M059J (cell line): Measurements from ENCODE around the gene FTCD. TPM values are rescaled to one million over a fixed set of nuclear protein-coding genes. Genes with fewer than 3 reads are reported as not detected.
A peak's percentile ranks its signal among the peaks of the same experiment; 100 is the strongest.

ENCODE experiments used
- DNase-seq: peaks from one replicate; pipeline ENCODE4 v3.0.0-alpha.2; 2012; ENCODE audit warnings: low read depth
- total RNA-seq: library from RNA; depleted of rRNA; stranded (reverse); fragments of >200 nt; shearing (Covaris generic); gene quantifications from 2 replicates; pipeline ENCODE4 v1.2.3, GENCODE V29; 2014

The FTCD gene
- total RNA-seq, 1 experiment from 2014 or later, result not detected

DNA sequence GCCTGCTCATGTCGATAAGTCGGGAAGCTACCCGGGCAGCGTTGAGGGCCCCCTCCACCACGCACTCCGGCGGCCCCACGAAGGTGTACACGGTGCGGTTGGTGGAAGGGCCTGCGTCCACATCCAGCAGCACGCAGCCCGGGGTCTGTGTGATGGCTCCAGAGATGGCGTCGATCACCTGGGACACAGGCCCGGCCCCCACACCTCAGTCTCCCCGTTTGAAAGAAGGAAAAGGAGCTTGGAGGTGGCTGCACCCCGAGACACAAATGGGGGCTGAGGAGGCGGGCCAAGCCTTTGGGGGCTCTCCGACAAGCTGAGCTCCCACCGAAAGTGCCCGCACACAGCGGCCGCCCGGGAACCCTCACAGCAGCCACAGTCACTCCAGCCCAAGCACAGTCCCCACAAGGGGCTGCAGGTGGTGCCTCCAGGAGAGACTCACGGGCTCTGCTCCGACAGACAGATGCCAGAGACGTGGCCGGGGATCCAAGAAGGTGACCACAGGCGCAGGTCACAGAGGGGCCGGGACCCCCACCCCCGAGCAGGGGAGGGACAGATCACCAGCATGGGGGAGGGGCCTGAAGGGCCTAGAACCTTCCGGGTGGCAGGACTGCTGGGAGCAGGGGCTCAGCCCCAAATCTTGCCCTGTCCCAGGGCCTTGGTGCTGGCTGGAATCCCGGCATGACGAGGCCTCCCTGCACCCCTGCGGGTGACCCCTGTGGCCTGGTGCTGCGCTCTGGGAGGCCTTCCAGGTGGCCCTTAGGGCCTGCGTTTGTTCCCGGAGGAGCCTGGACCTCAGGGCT, 1.0 kb downstream of the FTCD start:
- no peak for DNase-seq

DNA sequence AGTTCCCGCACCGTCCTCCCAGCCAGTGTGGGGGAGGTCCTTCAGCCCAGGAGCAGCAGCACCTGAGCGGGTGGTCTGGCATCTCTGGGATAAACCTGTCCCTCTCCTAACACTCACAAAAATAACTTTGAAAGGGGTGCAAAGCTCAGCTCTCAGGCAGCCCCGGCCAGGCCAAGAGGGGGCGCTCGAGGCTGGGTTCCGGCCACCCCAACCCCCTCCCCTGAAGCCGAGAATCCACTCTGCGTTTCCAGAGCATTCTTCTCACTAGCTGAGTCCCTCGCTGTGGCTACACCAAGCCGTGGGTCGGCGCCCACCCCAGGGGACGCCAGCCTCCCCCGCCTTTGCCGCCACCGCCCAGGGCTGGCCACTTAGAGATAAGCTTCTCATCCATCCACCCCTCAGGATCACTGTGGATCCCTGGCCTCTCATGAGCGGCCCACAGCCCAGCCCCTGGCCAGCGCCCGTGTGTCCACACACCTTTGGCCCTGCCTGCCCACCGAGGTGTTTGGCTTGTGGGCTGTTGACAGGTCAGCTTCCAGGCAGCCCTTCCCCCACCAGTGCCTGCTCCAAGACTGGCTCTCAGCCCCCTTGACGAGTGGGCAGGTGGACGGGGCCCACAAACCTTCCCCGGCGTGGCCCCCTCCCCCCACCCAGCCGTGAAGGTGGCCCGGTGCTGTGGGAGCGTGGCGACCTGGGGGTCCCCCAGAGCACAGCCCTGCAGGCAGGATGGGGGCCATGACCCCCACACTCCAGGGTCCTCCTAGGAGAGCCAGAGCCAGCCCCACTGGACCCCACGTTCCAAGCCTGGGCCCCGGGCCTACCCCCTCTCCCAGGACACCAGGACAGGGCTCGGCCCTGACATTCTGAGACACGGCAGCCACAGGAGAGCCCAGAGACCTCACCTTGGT, 1.9 kb downstream of the FTCD start:
- DNase-seq, result peak; percentile 25

DNA sequence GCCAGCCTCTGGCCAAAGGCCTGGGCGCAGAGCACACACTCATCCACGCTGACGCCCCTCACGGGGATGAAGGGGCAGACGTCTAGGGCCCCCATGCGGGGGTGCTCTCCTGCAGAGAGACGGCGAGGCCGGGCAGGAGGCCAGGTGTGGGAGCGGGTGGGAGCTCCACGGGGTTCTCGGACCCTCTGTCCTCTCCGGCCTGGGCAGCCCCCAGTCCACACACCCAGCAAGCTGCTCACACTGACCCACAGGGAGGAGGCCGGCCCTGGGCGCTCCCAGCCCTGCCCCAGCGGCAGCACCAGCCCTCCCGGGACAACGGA, 2.5 kb downstream of the FTCD start:
- no peak for DNase-seq

DNA sequence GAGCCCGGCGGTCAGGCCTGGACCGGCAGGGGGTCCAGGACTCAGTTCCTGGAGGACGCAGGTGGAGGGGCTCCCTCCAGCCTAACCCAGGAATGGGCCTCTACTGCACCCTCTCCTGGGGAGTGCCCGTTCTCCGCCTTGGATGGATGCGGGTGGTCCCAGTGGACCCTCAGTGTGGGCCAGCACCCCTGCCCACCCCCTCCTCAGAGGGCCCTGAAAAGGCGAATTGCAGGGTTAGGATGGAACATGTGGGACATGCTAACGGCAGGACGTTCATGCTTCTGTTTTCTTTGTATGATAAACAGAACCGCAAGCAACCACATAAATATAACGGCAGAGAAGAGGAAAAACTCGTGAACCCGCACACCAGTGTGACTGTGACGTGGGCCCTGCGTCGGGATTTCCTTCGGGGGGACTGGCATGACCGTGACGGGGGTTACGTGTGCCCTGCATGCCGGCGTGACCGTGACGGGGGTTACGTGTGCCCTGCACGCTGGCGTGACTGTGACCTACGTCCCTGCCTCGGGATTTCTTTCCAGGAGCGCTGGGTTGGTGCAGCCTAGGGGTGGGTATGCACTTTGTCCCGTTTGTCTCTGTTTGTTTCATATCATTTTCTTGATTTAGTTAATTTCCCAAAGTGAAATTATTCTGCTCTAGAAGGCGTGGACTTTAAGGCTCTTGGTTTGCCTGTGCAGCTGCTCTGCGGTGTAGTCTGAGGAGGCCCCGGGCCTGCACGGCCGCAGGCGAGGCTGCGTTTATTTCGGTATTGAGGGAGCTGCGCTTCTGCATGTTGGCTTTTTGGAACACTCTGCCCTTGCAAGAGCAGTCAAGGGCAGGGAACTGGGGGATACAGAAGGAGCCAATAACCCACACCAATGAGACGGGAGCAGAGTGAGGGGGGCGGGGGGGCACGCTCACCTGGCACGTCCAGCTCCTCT, 3.1 kb downstream of the FTCD start:
- DNase-seq, result no peak

DNA sequence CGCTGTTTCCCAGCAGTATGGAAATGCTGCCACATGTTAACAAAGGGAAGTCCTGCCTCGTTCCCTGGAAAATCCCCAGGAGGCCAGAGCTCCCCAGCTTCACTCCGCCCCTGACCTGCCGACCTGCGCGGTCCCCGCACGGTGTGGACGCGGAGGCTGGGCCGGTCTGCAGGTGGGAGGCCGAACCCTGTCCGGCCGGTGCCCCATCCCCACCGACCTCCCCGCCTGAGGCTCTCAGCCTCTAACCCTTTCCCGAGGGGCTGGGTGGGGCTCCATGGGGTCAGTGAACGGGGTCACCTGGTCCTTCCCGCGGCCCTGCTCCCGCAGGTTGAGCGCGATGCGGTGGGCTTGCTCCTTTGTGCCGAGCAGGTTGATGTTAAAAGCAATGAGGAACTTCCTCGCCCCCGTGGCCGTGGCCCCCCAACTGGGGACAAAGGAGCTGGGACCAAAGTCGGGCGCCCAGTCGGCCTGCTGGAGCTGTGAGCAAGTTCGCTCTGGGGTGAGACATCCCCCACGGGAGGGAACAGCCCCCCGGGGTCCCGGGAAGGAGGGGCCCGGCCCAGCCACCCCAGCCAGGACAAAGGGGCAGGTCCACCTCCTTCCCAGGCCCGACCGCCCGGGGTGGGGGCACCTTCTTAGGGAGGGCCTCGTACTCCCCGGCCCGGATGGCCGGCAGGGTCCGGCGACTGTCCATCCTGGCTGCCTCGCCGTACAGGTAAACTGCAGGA, 4.0 kb downstream of the FTCD start:
- no peak for DNase-seq

DNA sequence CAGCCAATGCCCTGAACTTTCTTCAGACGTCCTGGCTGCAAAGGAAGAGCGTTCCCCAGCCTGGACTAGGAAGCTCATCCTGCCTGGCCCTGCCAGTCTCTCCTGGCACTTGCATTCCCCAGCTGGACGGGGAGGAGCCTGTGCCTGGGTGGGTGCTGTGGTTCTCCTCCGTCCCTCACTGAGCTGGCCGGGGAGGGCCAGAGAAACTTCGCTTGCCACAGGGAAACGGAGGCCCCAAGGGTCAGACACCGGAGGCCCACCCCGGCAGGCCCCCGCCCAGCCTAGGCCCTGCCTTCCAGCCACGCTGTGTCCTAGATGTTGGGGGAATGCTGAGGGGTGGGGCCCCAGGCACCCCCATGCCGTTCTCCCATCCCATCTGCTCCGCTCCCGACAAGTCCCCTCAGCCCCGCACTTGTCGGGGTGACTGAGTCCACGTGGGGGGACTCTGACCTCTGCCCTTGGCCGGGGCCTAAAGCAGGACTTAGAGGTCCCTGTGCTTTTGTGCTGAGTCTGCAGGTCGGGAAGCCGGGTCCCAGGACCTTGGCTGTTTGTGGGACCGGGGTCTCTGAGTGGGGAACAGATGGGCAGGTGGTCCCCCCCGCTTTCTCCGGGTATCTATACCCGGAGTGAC, 4.8 kb downstream of the FTCD start:
- DNase-seq, result no peak

DNA sequence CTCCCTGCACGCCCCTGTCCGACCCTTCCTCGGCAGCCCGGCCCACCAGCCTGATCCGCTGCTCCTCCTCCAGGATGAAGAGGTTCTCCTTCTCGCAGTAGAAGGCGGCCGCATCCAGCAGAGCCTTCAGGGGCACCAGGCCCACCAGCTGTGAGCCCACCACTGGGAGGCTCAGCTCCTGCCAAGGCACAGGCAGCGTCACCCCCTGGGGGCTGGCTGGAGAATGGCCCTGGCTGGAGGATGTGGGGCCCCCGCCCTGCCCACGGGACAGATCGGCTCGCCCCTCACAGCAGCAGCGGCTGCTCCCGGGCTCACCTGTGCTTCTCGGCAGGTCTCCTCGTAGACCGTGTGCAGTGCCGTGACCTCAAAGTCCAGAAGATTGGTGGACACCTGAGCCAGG, 5.3 kb downstream of the FTCD start:
- DNase-seq, result no peak

DNA sequence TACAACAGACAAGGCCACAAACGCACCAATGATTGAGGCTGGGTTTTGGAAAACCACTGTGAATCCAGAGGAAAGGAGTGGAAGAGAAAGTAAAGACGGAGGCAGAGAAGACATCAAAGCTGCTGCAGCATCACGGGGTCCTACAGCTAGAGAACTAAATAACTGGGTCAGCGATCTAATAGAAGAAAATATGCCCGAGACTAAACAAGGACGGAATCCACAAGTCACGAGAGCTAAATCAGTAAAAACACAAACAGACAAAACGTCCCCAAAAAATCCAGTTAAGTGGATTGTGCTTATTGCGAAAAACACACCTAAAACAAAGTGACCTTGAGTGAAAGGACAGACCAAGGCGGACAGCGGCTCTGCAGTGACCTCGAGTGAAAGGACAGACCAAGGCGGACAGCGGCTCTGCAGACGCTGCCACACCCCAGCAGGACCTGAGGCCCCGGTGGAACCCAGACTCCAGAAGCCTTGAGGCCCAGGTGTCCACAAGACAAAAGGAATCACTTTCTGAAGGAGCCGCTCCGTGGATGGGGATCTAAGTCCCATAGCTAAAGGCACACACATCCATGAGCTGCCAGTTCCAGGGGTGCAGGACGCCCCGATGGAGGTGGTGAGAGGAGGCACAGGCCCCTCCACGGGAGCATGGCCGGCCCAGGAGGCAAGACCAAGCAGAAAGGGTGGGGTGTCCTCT, 6.0 kb downstream of the FTCD start:
- DNase-seq, result no peak

DNA sequence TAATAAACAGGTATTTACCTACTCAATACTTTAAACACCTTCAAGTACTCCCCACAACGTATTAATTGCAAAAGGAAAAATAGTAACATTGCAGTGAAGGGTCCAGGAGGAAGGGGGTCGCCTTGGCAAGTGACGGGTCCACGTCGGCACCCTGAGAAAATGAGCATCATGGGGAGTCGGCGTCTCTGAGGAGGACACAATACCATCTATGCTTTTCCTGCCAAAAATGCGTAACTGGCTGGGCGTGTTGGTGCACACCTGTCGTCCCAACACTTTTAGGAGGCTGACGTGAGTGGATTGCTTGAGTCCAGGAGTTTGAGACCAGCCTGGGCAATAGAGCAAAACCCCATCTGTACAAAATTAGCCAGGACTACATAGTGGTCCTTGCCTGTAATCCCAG, 7.3 kb downstream of the FTCD start:
- no peak for DNase-seq

DNA sequence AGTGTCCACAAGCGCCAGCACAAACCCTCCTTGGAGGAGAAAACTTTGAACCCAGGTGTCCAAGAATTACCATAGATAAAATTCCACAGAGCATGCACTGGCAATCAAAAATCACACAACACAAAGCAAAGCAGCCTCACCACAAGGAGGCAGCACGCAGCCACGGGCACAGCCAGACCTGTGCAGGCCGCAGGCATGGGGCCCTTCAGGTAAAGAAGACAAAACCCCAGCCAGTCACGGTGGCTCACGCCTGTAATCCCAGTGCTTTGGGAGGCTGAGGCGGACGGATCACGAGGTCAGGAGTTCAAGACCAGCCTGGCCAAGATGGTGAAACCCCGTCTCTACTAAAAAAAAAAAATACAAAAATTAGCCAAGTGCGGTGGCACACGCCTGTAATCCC, 8.0 kb downstream of the FTCD start:
- DNase-seq, result peak; percentile 61

DNA sequence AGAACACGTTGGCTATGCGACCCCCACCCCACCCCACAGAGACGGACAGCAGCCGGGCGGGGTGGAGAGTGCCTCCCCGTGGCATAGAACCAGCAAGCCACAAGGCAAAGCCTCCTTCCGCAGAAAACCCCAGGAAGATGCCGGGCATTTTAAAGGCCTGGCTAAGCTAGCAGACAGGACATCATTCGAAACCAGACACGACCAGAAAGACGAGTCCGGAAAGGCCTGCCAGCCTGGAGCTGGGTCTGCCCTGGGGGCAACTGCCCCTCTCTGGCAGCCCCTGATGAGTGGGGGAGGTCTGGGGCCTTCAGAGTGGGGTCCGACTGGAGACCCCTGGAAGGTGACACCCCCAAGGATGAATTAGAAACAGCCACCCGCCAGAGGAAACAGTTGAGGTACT, 8.5 kb downstream of the FTCD start:
- no peak for DNase-seq

DNA sequence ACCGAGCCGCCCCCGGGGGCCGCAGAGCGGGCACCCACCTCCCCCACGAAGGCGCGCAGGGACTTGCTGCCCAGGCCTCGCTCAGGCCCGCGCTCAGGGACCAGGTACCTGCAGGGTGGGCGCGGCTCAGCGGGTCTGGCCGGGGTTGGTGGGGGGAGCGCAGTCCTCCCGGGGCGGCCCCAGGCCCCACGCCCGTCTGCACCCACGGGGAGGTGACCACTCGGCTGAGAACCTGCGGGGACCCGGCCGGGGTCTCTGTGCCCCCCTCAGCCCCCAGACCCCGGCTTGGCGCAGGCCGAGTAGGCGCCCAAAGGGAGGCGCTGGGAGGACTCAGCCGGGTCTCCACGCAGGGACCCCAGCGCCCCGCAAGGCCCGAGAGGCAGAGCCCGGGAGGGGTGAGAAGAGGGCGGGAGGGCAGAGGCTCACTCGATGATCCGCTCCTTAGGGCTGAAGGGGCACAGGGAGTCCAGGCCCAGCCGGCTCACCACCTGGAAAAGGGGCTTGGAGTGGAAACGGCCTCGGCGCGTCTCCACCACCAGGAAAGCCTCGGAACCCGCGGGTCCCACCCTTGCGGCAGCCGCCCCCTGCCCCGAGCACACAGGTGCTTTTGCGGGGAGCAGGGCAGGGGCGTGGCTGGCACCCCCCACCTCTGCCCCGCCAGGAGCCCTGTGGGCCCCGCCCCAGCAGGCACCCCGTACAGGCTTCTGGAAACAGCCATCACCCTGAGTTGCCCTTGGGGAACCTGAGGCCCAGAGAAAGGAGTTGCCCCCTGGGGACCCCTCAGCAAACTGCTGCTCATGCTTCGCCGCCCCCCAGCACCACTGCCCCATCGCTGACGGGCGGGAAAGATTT, 9.3 kb downstream of the FTCD start:
- DNase-seq, result no peak

DNA sequence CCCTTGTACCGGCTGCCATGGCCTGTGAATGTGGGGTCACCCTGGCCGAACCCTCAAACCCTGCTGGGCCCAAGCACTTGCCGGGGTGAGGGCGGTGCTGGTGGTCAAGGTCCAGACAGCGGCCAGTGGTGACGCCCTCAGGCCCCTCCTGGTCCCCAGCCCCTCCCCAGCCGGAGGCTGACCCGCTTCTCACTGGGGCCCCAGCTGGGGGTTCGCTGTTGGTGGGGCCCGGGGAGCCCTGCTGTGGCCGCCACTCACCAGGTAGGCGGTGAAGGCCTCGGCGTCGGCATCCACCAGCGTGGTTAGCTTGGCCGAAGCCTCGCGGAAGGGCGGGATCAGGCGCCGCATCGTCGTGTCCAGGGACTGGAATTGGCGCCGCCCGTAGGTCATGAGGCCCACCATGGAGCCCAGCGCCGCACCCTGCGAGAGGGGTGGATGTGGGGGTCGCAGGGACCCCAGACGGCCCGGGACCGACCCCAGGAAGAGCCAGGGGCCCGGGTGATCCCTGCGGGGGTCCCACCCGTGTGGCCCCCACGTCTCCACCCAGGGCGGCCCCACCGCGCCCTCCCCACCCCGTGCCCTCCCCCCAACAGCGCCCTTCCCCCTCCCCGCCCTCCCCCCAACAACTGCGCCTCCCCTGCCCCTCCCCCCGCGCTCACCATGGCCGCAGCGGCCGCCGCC, 10.1 kb downstream of the FTCD start:
- DNase-seq, result no peak

DNA sequence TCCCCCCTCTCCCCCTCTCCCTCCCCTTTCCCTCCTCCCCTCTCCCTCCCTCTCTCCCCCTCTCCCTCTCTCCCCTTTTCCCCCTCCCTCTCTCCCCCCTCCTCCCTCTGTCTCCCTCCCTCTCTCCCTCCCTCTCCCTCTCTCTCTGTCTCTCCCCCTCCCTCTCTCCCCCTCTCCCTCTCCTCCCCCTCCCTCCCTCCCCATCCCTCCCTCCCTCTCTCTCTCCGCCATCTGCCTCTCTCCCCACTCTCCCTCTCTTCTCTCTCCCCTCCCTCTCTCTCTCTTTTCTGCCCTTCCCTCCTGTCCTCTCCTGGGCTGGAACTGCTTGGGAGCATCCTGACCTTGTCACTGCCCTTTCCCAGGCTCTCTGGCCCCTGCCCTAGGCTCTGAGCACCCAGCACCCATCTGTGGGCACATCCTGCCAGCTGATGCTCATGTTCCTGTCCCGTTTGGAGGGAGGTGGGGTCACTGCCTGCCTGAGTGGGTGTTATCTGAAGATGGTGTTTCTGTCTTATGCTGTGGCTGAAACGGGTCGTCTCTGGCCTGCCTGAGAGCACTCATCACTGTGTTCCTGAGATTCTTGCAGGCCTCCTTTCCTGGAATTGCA, 10.8 kb downstream of the FTCD start:
- no peak for DNase-seq

DNA sequence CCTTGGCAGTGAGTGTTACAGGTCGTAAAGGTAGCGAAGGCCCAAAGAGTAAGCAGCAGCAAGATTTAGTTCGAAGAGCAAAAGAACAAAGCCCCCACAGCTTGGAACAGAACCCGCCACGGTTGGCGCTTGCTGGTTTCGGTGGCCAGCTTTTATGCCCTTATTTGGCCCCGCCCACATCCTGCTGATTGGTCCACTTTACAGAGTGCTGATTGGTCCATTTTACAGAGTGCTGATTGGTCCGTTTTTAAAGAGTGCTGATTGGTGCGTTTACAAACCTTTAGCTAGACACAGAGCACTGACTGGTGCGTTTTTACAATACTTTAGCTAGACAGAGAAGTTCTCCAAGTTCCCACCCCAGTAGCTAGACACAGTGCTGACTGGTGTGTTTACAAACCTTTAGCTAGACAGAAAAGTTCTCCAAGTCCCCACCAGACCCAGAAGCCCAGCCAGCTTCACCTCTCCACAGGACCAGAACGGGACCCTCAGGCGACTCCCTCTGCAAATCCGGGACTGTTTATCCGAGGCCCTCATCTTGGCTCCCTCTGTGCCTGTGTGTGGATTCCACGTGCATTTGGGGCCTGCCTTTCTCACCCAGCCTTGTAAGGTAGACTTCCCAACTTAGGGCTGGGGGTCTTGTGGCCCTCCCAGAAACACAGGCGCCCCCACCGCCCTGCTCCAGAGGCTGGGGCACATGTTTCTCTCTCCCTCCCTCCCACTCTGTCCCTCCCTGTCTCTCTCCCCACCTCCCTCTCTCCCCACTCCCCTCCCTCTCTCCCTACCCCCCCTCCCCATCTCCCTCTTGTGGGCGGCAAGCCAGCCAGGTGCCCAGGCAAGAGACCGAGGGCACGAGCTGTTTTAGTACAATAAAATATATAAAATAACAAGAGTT, 12.6 kb downstream of the FTCD start:
- DNase-seq, result no peak

DNA sequence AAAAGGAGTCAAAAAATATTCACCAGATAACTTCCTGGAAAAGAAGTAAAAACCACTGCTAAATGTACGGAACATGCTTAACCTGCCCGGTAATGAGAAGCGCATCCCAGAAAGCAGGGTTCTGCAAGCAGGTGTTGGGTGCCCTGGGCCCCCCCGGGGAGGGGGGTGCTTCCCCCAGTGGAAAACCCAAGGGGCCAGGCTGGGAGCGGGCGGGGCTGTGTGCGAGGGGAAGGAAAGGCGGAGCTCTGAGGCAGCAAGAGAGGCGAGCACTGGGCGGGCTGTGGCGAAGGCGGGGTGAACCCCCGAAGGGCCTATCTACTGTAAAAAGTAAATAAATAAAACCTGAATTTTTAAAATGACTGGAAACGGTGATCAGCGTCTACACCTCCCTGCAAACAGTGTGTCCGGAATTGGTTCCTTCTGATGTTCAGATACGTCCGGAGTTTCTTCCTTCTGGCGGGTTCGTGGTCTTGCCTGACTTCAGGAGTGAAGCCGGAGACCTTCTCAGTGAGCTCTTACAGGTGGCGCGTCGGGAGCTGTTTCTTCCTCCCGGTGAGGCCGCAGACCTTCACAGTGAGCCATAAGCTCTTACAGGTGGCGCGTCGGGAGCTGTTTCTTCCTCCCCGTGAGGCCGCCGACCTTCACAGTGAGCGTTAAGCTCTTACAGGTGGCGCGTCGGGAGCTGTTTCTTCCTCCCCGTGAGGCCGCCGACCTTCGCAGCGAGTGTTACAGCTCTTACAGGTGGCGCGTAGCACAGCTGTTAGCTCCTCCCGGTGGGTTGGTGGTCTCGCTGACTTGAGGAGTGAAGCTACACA, 13.4 kb downstream of the FTCD start:
- DNase-seq, result no peak
